Spleen (tissue), 11 donors: ENCODE measurements around the gene KLHDC10. TPM values are rescaled to one million over a fixed set of nuclear protein-coding genes. Genes with fewer than 3 reads are reported as not detected.

Experiments
- DNase-seq: peaks from one replicate; pipeline ENCODE4 v3.0.0-alpha.2; 2020
- H3K27ac ChIP-seq, 8 donors: fragments of 200-600 bp; sonication (generic) in 7 of 8; 1 replicate in 4 of 8; 2 replicates in 4 of 8; pipeline versions ENCODE4 v1.5.0 to v1.8.0; 2016 to 2021; ENCODE audit warnings: inconsistent platforms in 4 of 8, mild to moderate bottlenecking in 4 of 8, moderate library complexity in 1 of 8
- H3K27me3 ChIP-seq, 7 donors: fragments of 200-600 bp; sonication (generic) in 6 of 7; replicated peaks in 1 of 7; 1 replicate in 4 of 7; 2 replicates in 3 of 7; pipeline versions ENCODE4 v1.5.0 to v1.8.0; 2016 to 2021; ENCODE audit warnings: inconsistent platforms in 3 of 7, mild to moderate bottlenecking in 1 of 7
- H3K36me3 ChIP-seq, 6 donors: fragments of 200-600 bp; sonication (generic) in 5 of 6; 1 replicate in 4 of 6; 2 replicates in 2 of 6; pipeline versions ENCODE4 v1.5.0 to v1.8.0; 2016 to 2021; ENCODE audit warnings: inconsistent platforms in 2 of 6
- H3K4me1 ChIP-seq, 6 donors: fragments of 200-600 bp; sonication (generic) in 5 of 6; 1 replicate in 3 of 6; 2 replicates in 3 of 6; pipeline versions ENCODE4 v1.5.0 to v1.8.0; 2016 to 2021; ENCODE audit warnings: inconsistent platforms in 3 of 6
- H3K4me3 ChIP-seq, 8 donors: fragments of 200-600 bp; sonication (generic) in 7 of 8; 1 replicate in 4 of 8; 2 replicates in 4 of 8; pipeline versions ENCODE4 v1.5.0 to v1.8.0; 2016 to 2021; ENCODE audit warnings: inconsistent platforms in 4 of 8, mild to moderate bottlenecking in 4 of 8, moderate library complexity in 2 of 8
- H3K9me3 ChIP-seq, 8 donors: fragments of 200-600 bp; sonication (generic) in 7 of 8; 1 replicate in 4 of 8; 2 replicates in 4 of 8; pipeline versions ENCODE4 v1.5.0 to v1.8.0; 2016 to 2021; ENCODE audit warnings: inconsistent platforms in 4 of 8
- CTCF ChIP-seq, 11 experiments: fragments of 200-600 bp in 7 of 11; fragments of 450-650 bp in 4 of 11; sonication (generic) in 4 of 11; IDR thresholded peaks in 8 of 11; conservative IDR thresholded peaks in 3 of 11; 1 replicate in 7 of 11; 2 replicates in 4 of 11; pipeline versions ENCODE4 v1.4.0 to v1.8.0; 2016 to 2021; ENCODE audit warnings: antibody characterized with exemption in 11 of 11, inconsistent platforms in 4 of 11, mild to moderate bottlenecking in 1 of 11
- POLR2A ChIP-seq, 3 donors: fragments of 450-650 bp; IDR thresholded peaks; one replicate each; pipeline ENCODE4 v1.5.1; 2017; ENCODE audit warnings: antibody characterized with exemption in 3 of 3, mild to moderate bottlenecking in 1 of 3
- POLR2AphosphoS5 ChIP-seq, 3 donors: sonication (generic); formaldehyde crosslinking; IDR thresholded peaks; one replicate each; pipeline ENCODE4 v1.5.1; 2017; ENCODE audit warnings: antibody characterized with exemption in 3 of 3
- WGBS, 5 donors: extraction: QIAGEN DNeasy Blood & Tissue Kit in 3 of 5; methylation state at CpG; one replicate each; pipeline versions ENCODE4 v1.1.5 to v1.1.7; 2013 to 2018; 5-methylcytosine and 5-hydroxymethylcytosine counted together
- intact Hi-C: fragments of 100-400 bp; cut with DNase I; formaldehyde crosslinking; loops from one replicate; pipeline ENCODE4 v1.15.0; 2023; ENCODE audit warnings: low total_unique reads
- polyA plus RNA-seq, 3 donors: library from polyadenylated mRNA; stranded (reverse); fragments of 200-250 nt; gene quantifications; one replicate each; pipeline ENCODE4 v1.2.1, GENCODE V29; 2013
- total RNA-seq, 7 donors: library from RNA; depleted of rRNA in 3 of 7; stranded (reverse); fragments of >200 nt in 3 of 7; fragmentation: NEBNext Ultra II Directional in 4 of 7; extraction: Animal tissue kit (Norgen Biotek cat#: 25700) in 4 of 7; gene quantifications; one replicate each; pipeline versions ENCODE4 v1.1.0 to v1.2.1, GENCODE V29; 2016 to 2021
- donor health status: healthy with polysubstance abuse.
- donor health status: DM: no; HTN: no; CAD: no; lungs with moderate emphysema.
- donor health status: DM: no; HTN: no; CAD: no.
- donor health status: Bipolar disorder and iron deficiency.
- donor health status: healthy.
- donor health status: DM: no; HTN: no; CAD: no.
- donor health status: DM: yes; HTN: yes; CAD: no.

The KLHDC10 gene
- total and polyA plus RNA-seq, 10 donors = 4.8 to 33.7 (median 21.9) TPM

- Histone ChIP-seq H3K4me3 (no peak overlapping the region), H3K27ac (no peak overlapping the region), H3K9me3 (no peaks in the 10 kb centered on the region), H3K4me1 (peaks cover 0 to 5% (median under 1%) of the 10 kb centered on the region in 6 donors), H3K36me3 (peaks cover 0 to 97% (median 39%) of the 10 kb centered on the region in 6 donors), H3K27me3 (no peaks in the 10 kb centered on the region)
- DNase-seq = no peak
- intact Hi-C loops = no loop called here
- WGBS, 5 donors = 94 to 97% (median 96%) methylated on average over 10 of the region's 10 CpGs
- TF ChIP-seq POLR2A (IDR thresholded peaks at IDR 0.05) = no peak
- no peak for TF ChIP-seq CTCF (IDR thresholded peaks at IDR 0.05 in 8 of 11, conservative IDR thresholded peaks at IDR 0.05 in 3 of 11)
- no peak for TF ChIP-seq POLR2AphosphoS5 (IDR thresholded peaks at IDR 0.05)
These were observed 65.2 kb downstream of the KLHDC10 start for GRCh38 chr7:130135208-130136205.

GRCh38 chr7:130136579-130137167, 66.3 kb downstream of the KLHDC10 start:
- no peak for TF ChIP-seq CTCF (IDR thresholded peaks at IDR 0.05 in 8 of 11, conservative IDR thresholded peaks at IDR 0.05 in 3 of 11)
- TF ChIP-seq POLR2AphosphoS5 (IDR thresholded peaks at IDR 0.05) = no peak
- no peak for TF ChIP-seq POLR2A (IDR thresholded peaks at IDR 0.05)
- peaks cover 0 to 17% (median 11%) of the 10 kb centered on the region in 6 donors for H3K4me1 ChIP-seq
- H3K27ac ChIP-seq = no peak overlapping the region
- H3K36me3 ChIP-seq = peaks cover 0 to 88% (median 31%) of the 10 kb centered on the region in 6 donors
- H3K4me3 ChIP-seq = no peak overlapping the region
- H3K27me3 ChIP-seq = no peaks in the 10 kb centered on the region
- 90 to 100% (median 100%) methylated on average over 1 of the region's 1 CpG for WGBS, 5 donors
- no peaks in the 10 kb centered on the region for H3K9me3 ChIP-seq
- no peak for DNase-seq
- intact Hi-C loops = no loop called here

GRCh38 chr7:130137207-130137606, 66.9 kb downstream of the KLHDC10 start:
- WGBS, 5 donors = 95 to 100% (median 96%) methylated on average over 4 of the region's 4 CpGs
- TF ChIP-seq POLR2A (IDR thresholded peaks at IDR 0.05) (no peak), CTCF (IDR thresholded peaks at IDR 0.05 in 8 of 11, conservative IDR thresholded peaks at IDR 0.05 in 3 of 11) (no peak), POLR2AphosphoS5 (IDR thresholded peaks at IDR 0.05) (no peak)
- peaks cover 4 to 22% (median 16%) of the 10 kb centered on the region in 6 donors for H3K4me1 ChIP-seq

More at GRCh38 chr7:130137207-130137606, 66.9 kb downstream of the KLHDC10 start:
- H3K4me3 ChIP-seq = no peak overlapping the region
- no peaks in the 10 kb centered on the region for H3K9me3 ChIP-seq
- DNase-seq = no peak
- intact Hi-C loops = no loop called here
- H3K36me3 ChIP-seq = peaks cover 0 to 83% (median 29%) of the 10 kb centered on the region in 6 donors
- no peaks in the 10 kb centered on the region for H3K27me3 ChIP-seq
- H3K27ac ChIP-seq = no peak overlapping the region
